Activated CD4-positive, alpha-beta memory T cell treated with anti-CD3 and anti-CD28 coated beads, Interleukin-2, amount 10 ng/mL, durations not matched to agents 7 days and 5 days (primary cell): ENCODE results near the gene CTSZ. TPM values are rescaled to one million over a fixed set of nuclear protein-coding genes. Genes with fewer than 3 reads are reported as not detected.
A peak's percentile ranks its signal among the peaks of the same experiment; 100 is the strongest.
"Not testable (repeated sequence)": the region's sequence is repeated elsewhere in the genome, so short reads cannot be mapped to it uniquely, and the experiment has no call there.

ENCODE experiments used
- CTCF ChIA-PET: fragments of 350-600 bp; sonication (Branson Sonifier 250); formaldehyde crosslinking; loops from one replicate; lab custom pipeline; 2021; ENCODE audit warnings: antibody characterized with exemption, inconsistent platforms; lab: Charles Lee
- POLR2A ChIA-PET: fragments of 350-600 bp; sonication (Branson Sonifier 250); formaldehyde crosslinking; loops from one replicate; lab custom pipeline; 2021; ENCODE audit warnings: antibody characterized with exemption; lab: Charles Lee
- DNase-seq: peaks from one replicate; pipeline ENCODE4 v3.0.0-alpha.2; 2020
- H3K27ac Mint-ChIP-seq: one replicate; pipeline ENCODE4 v1.8.0; 2021; ENCODE audit warnings: mild to moderate bottlenecking, mixed read lengths
- H3K27me3 Mint-ChIP-seq: one replicate; pipeline ENCODE4 v1.8.0; 2021; ENCODE audit warnings: mixed read lengths
- H3K36me3 Mint-ChIP-seq: one replicate; pipeline ENCODE4 v1.8.0; 2021; ENCODE audit warnings: low read depth, mixed read lengths
- H3K4me1 Mint-ChIP-seq: one replicate; pipeline ENCODE4 v1.8.0; 2021; ENCODE audit warnings: mixed read lengths
- H3K4me3 Mint-ChIP-seq: one replicate; pipeline ENCODE4 v1.8.0; 2021; ENCODE audit warnings: mild to moderate bottlenecking, mixed read lengths
- H3K9me3 Mint-ChIP-seq: one replicate; pipeline ENCODE4 v1.8.0; 2021; ENCODE audit warnings: mixed read lengths
- total RNA-seq, 2 experiments: library from RNA; stranded (reverse); gene quantifications; one replicate each; pipeline ENCODE4 v1.2.3, GENCODE V29; 2021

The CTSZ gene
- total RNA-seq, 2 experiments from 2014 or later: 45.0 to 49.0 TPM

GRCh38 chr20:59017493-59018231 lies 10.6 kb upstream of the CTSZ start:
- Mint-ChIP-seq H3K27ac (no peak overlapping the region), H3K36me3 (peaks cover 12% of the 10 kb centered on the region), H3K4me3 (no peak overlapping the region), H3K9me3 (no peaks in the 10 kb centered on the region), H3K27me3 (no peaks in the 10 kb centered on the region), H3K4me1 (peaks cover 37% of the 10 kb centered on the region)
- POLR2A ChIA-PET: interaction anchor here (1.6 to 2.2 kb wide), 3 partner anchors 9 to 28 kb away, joined by 4 to 12 read pairs (median 6); partner anchors contain the start of gene ATP5F1E
- DNase-seq: no peak
- CTCF ChIA-PET: interaction anchor here (1.0 kb wide), 1 partner anchor 15 kb away, joined by 3 read pairs; the partner anchor contains the start of gene ATP5F1E

GRCh38 chr20:59016795-59017492 lies 9.9 kb upstream of the CTSZ start:
- H3K36me3 Mint-ChIP-seq: peaks cover 7% of the 10 kb centered on the region
- no peaks in the 10 kb centered on the region for H3K27me3 Mint-ChIP-seq
- peaks cover 44% of the 10 kb centered on the region for H3K4me1 Mint-ChIP-seq
- no peak overlapping the region for H3K4me3 Mint-ChIP-seq
- ChIA-PET CTCF (no interaction called here), POLR2A (interaction anchor here (1.2 to 2.2 kb wide), 5 partner anchors 8 to 27 kb away, joined by 4 to 12 read pairs (median 6); partner anchors contain the start of gene ATP5F1E)
- no peak for DNase-seq
- H3K9me3 Mint-ChIP-seq: no peaks in the 10 kb centered on the region
- H3K27ac Mint-ChIP-seq: no peak overlapping the region

- Mint-ChIP-seq H3K36me3 (peaks cover 3% of the 10 kb centered on the region), H3K27me3 (no peaks in the 10 kb centered on the region), H3K27ac (no peak overlapping the region), H3K4me1 (peaks cover 53% of the 10 kb centered on the region), H3K9me3 (no peaks in the 10 kb centered on the region), H3K4me3 (no peak overlapping the region)
- CTCF ChIA-PET: no interaction called here
- POLR2A ChIA-PET: interaction anchor here (1.2 to 2.2 kb wide), 3 partner anchors 11 to 26 kb away, joined by 4 to 8 read pairs (median 6); partner anchors contain the start of gene ATP5F1E
- DNase-seq: no peak
These were observed 9.0 kb upstream of the CTSZ start for GRCh38 chr20:59015812-59016711.

GRCh38 chr20:59015411-59015810 lies 8.4 kb upstream of the CTSZ start:
- ChIA-PET POLR2A (interaction anchor here (1.9 kb wide), 1 partner anchor 16 kb away, joined by 8 read pairs; the partner anchor contains the start of gene ATP5F1E), CTCF (no interaction called here)
- H3K4me3 Mint-ChIP-seq: no peak overlapping the region
- H3K36me3 Mint-ChIP-seq: no peaks in the 10 kb centered on the region
- H3K9me3 Mint-ChIP-seq: no peaks in the 10 kb centered on the region
- H3K4me1 Mint-ChIP-seq: peaks cover 57% of the 10 kb centered on the region
- H3K27ac Mint-ChIP-seq: no peak overlapping the region
- no peaks in the 10 kb centered on the region for H3K27me3 Mint-ChIP-seq
- no peak for DNase-seq

GRCh38 chr20:59014680-59015389 lies 7.8 kb upstream of the CTSZ start:
- CTCF ChIA-PET: no interaction called here
- Mint-ChIP-seq H3K27ac (no peak overlapping the region), H3K36me3 (no peaks in the 10 kb centered on the region), H3K27me3 (no peaks in the 10 kb centered on the region), H3K9me3 (no peaks in the 10 kb centered on the region), H3K4me1 (peaks cover 60% of the 10 kb centered on the region), H3K4me3 (no peak overlapping the region)
- DNase-seq: no peak
- POLR2A ChIA-PET: interaction anchor here (1.5 to 1.9 kb wide), 3 partner anchors 14 to 17 kb away, joined by 7 to 10 read pairs (median 8); partner anchors contain the start of gene ATP5F1E

GRCh38 chr20:59013959-59014608 lies 7.0 kb upstream of the CTSZ start:
- no peak overlapping the region for H3K4me3 Mint-ChIP-seq
- ChIA-PET CTCF (no interaction called here), POLR2A (interaction anchor here (1.5 to 1.7 kb wide), 2 partner anchors 14 to 18 kb away, joined by 7 to 10 read pairs; partner anchors contain the start of gene ATP5F1E)
- peaks cover 61% of the 10 kb centered on the region for H3K4me1 Mint-ChIP-seq
- DNase-seq: peak; percentile 53
- no peaks in the 10 kb centered on the region for H3K9me3 Mint-ChIP-seq
- no peaks in the 10 kb centered on the region for H3K27me3 Mint-ChIP-seq
- H3K27ac Mint-ChIP-seq: peak overlapping the region; percentile 31
- H3K36me3 Mint-ChIP-seq: no peaks in the 10 kb centered on the region

GRCh38 chr20:59013031-59013951 lies 6.2 kb upstream of the CTSZ start:
- ChIA-PET CTCF (no interaction called here), POLR2A (interaction anchor here (1.5 to 1.7 kb wide), 2 partner anchors 15 to 19 kb away, joined by 7 to 10 read pairs; partner anchors contain the start of gene ATP5F1E)
- Mint-ChIP-seq H3K27ac (no peak overlapping the region), H3K4me1 (peaks cover 61% of the 10 kb centered on the region), H3K4me3 (no peak overlapping the region), H3K36me3 (no peaks in the 10 kb centered on the region), H3K27me3 (no peaks in the 10 kb centered on the region), H3K9me3 (no peaks in the 10 kb centered on the region)
- DNase-seq: no peak

- H3K27ac Mint-ChIP-seq, DNase-seq, H3K4me3 Mint-ChIP-seq, H3K36me3 Mint-ChIP-seq, H3K9me3 Mint-ChIP-seq, CTCF ChIA-PET, H3K27me3 Mint-ChIP-seq: not testable (repeated sequence)
- POLR2A ChIA-PET: interaction anchor here (2.6 kb wide), 1 partner anchor 20 kb away, joined by 18 read pairs; the partner anchor contains the start of gene ATP5F1E
- H3K4me1 Mint-ChIP-seq: peaks cover 55% of the 10 kb centered on the region
These were observed 4.8 kb upstream of the CTSZ start for GRCh38 chr20:59011874-59012157.

GRCh38 chr20:59010995-59011873 lies 4.2 kb upstream of the CTSZ start:
- peak; percentile 44 for DNase-seq
- no peaks in the 10 kb centered on the region for H3K36me3 Mint-ChIP-seq
- CTCF ChIA-PET: no interaction called here
- H3K27me3 Mint-ChIP-seq: no peaks in the 10 kb centered on the region
- no peak overlapping the region for H3K4me3 Mint-ChIP-seq
- no peak overlapping the region for H3K27ac Mint-ChIP-seq
- peaks cover 50% of the 10 kb centered on the region for H3K4me1 Mint-ChIP-seq
- H3K9me3 Mint-ChIP-seq: no peaks in the 10 kb centered on the region
- POLR2A ChIA-PET: interaction anchor here (1.0 to 2.6 kb wide), 2 partner anchors 21 to 29 kb away, joined by 3 to 18 read pairs; partner anchors contain the start of gene ATP5F1E

- Mint-ChIP-seq H3K4me3 (no peak overlapping the region), H3K9me3 (no peaks in the 10 kb centered on the region), H3K4me1 (peaks cover 55% of the 10 kb centered on the region), H3K36me3 (no peaks in the 10 kb centered on the region), H3K27ac (no peak overlapping the region), H3K27me3 (no peaks in the 10 kb centered on the region)
- ChIA-PET CTCF (no interaction called here), POLR2A (interaction anchor here (1.0 to 2.6 kb wide), 2 partner anchors 22 to 28 kb away, joined by 3 to 18 read pairs; partner anchors contain the start of gene ATP5F1E)
- no peak for DNase-seq
These were observed 3.4 kb upstream of the CTSZ start for GRCh38 chr20:59010321-59010994.
